OCI-LY3 (cell line): ENCODE measurements around the gene PRRT1.

Source experiments
- CTCF ChIP-seq: fragments of 200-600, 300-600 bp; sonication (generic); IDR thresholded peaks from 2 replicates; pipeline ENCODE4 v1.5.1; 2014; ENCODE audit warnings: antibody characterized with exemption, low read length, low read depth
- EZH2phosphoT487 ChIP-seq: fragments of 200-600 bp; shearing (Covaris generic); IDR thresholded peaks from 2 replicates; pipeline ENCODE4 v1.6.1; 2018; ENCODE audit warnings: antibody characterized with exemption, mixed run types, low read depth

- TF ChIP-seq CTCF (no peak), EZH2phosphoT487 (no peak)
Observed at GRCh38 chr6:32192608-32193039, 40.9 kb upstream of the PRRT1 start, which contains the start of gene GPSM3.
